Subcutaneous abdominal adipose tissue (tissue), 5 donors: ENCODE data around the gene IFNA17.
"Not testable (repeated sequence)": the region's sequence is repeated elsewhere in the genome, so short reads cannot be mapped to it uniquely, and the experiment has no call there.

ENCODE experiments used
- H3K27ac ChIP-seq: one replicate; pipeline ENCODE4 v1.7.0; 2013; ENCODE audit warnings: low read depth, mild to moderate bottlenecking, inconsistent platforms, low read length, moderate library complexity
- H3K27me3 ChIP-seq, 5 donors: one replicate each; pipeline ENCODE4 v1.7.0; 2013; ENCODE audit warnings: low read length in 5 of 5, inconsistent platforms in 1 of 5; ENCODE audit not compliant: control insufficient read depth in 5 of 5, insufficient read depth in 4 of 5
- H3K36me3 ChIP-seq, 5 donors: one replicate each; pipeline ENCODE4 v1.7.0; 2013; ENCODE audit warnings: low read length in 5 of 5; ENCODE audit not compliant: control insufficient read depth in 5 of 5, insufficient read depth in 5 of 5
- H3K4me1 ChIP-seq, 5 donors: one replicate each; pipeline ENCODE4 v1.7.0; 2013; ENCODE audit warnings: low read length in 5 of 5, mild to moderate bottlenecking in 3 of 5, moderate library complexity in 1 of 5; ENCODE audit not compliant: control insufficient read depth in 5 of 5, insufficient read depth in 5 of 5
- H3K4me3 ChIP-seq, 5 donors: one replicate each; pipeline ENCODE4 v1.7.0; 2013; ENCODE audit warnings: low read length in 5 of 5, low read depth in 1 of 5
- H3K9ac ChIP-seq, 5 donors: one replicate each; pipeline ENCODE4 v1.7.0; 2013; ENCODE audit warnings: low read length in 5 of 5, mild to moderate bottlenecking in 4 of 5, moderate library complexity in 3 of 5
- H3K9me3 ChIP-seq, 5 donors: one replicate each; pipeline ENCODE4 v1.7.0; 2013; ENCODE audit warnings: low read length in 5 of 5; ENCODE audit not compliant: control insufficient read depth in 5 of 5
- donor health status: healthy.
- donor health status: healthy.
- donor health status: healthy.
- donor health status: healthy.
- donor health status: healthy.

Gene IFNA17

DNA sequence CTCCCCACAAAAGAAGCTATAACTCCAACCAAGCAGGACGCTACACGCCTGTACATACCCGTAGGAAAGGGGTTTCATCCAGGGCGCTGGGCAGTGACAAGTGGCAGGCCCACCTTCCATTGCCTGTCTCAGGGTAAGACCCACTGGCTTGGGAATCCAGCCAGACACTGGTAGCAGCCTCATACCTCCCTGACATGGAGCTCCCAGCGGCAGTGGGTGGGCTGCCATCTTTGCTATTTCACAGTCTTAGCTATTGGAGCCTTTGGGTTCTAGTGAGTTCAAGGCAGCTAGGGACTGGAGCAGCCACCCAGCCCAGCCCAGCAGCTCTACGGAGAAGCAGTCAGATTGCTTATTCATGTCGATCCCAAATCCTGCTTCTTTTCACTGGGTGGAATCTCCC lies 17.7 kb downstream of the IFNA17 start:
- no peaks in the 10 kb centered on the region for H3K9me3 ChIP-seq

DNA sequence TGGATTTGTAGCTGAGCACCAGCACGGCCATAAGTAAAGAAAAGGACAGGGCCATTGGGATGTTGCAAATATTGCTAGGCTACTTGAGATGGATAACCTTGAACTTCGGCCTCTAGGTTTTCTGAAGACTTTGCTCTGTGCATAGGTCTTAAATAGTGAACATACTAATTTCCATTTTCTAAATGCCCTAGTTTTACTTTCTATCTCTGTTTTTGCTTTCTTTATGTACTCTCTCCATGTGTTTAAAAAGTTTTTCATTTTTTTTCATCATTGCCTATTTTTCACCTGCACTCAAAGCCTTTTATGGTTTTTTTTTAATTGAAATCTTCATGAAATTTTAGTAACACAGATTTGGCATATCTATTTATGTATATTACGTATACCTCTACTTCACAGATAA lies 21.0 kb downstream of the IFNA17 start, which contains the start of gene IFNA10:
Gene IFNA10 (minus strand): TSS at position 101 of the 400 bp plus-strand sequence. CDS start 46 bp downstream, at position 55.
- H3K4me3 ChIP-seq, H3K4me1 ChIP-seq, H3K27me3 ChIP-seq, H3K36me3 ChIP-seq, H3K27ac ChIP-seq, H3K9ac ChIP-seq, H3K9me3 ChIP-seq: not testable (repeated sequence)

More for the DNA sequence above, 17.7 kb downstream of the IFNA17 start:
- Histone ChIP-seq H3K36me3 (no peaks in the 10 kb centered on the region), H3K9ac (no peak overlapping the region), H3K4me3 (no peak overlapping the region), H3K27ac (no peak overlapping the region), H3K4me1 (no peaks in the 10 kb centered on the region), H3K27me3 (no peaks in the 10 kb centered on the region)

GRCh38 chr9:21205204-21205603 lies 22.8 kb downstream of the IFNA17 start:
- no peak overlapping the region for H3K4me3 ChIP-seq
- H3K27ac ChIP-seq = no peak overlapping the region
- no peaks in the 10 kb centered on the region for H3K4me1 ChIP-seq
- H3K9ac ChIP-seq = no peak overlapping the region
- no peaks in the 10 kb centered on the region for H3K27me3 ChIP-seq
- H3K9me3 ChIP-seq = no peaks in the 10 kb centered on the region
- no peaks in the 10 kb centered on the region for H3K36me3 ChIP-seq

- H3K36me3 ChIP-seq, H3K4me3 ChIP-seq, H3K9ac ChIP-seq, H3K9me3 ChIP-seq, H3K27me3 ChIP-seq, H3K4me1 ChIP-seq, H3K27ac ChIP-seq: not testable (repeated sequence)
Measured at GRCh38 chr9:21202105-21202504, 25.9 kb downstream of the IFNA17 start, which contains the start of gene IFNA7. Gene IFNA7, minus strand, starts transcription at chr9:21202205. Its CDS starts 40 bp downstream, at chr9:21202165.

DNA sequence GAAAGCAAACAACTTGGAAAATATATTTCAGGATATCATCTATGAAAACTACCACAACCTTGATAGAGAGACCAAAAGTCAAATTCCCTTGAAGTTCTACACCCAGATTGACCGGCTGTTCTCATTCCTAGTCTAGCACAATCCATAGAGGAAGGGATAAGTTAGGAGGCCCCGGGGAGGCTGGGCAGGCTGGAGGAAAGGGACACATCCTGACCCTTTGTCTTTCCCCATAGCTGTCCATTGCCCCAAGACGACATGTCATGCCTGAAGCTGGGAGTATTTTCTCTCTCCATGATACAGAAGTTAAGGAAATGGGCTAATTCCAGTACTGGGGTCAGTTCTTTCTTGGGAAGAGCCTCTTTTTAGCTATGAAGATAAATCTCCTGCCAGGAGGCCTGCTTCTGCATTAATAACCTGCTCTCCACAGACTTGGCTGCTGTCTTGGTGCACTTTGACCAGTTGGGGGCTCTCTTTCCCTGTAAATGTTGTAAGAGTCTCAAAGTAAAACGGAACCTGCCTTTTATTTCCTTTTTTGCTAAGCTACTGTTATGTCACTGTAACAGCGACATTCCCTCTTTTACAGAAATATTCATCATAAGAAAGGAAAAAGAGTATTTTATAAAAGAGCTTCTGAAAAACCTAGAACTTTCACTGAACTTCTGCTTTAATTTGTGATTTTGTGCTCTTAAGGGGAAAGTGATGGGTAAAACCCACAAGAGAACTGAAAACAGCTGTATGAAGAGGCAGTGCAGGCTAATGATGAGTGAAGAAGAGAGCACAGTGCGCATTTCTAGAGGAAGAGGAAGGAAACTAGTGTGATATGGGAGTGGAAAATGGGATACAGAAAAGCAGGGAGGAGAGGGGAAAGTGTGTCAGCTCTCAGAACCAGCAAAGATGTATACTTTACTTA lies 32.9 kb downstream of the IFNA17 start:
- not testable (repeated sequence) for H3K9ac ChIP-seq, H3K27me3 ChIP-seq, H3K4me1 ChIP-seq, H3K27ac ChIP-seq, H3K4me3 ChIP-seq, H3K9me3 ChIP-seq, H3K36me3 ChIP-seq

- not testable (repeated sequence) for H3K27ac ChIP-seq, H3K9ac ChIP-seq, H3K36me3 ChIP-seq, H3K9me3 ChIP-seq, H3K27me3 ChIP-seq, H3K4me1 ChIP-seq, H3K4me3 ChIP-seq
Measured at GRCh38 chr9:21187487-21187886, 40.5 kb downstream of the IFNA17 start, which contains the start of gene IFNA4. Gene IFNA4, minus strand, starts transcription at chr9:21187587. Its CDS starts 56 bp downstream, at chr9:21187531.

- not testable (repeated sequence) for H3K4me3 ChIP-seq, H3K36me3 ChIP-seq, H3K9me3 ChIP-seq, H3K27me3 ChIP-seq, H3K9ac ChIP-seq, H3K27ac ChIP-seq, H3K4me1 ChIP-seq
Measured at GRCh38 chr9:21182810-21183736, 44.9 kb downstream of the IFNA17 start.
